ENCODE measurements around the gene ZNF628. TPM values are rescaled to one million over a fixed set of nuclear protein-coding genes. Genes with fewer than 3 reads are reported as not detected.
A peak's percentile ranks its signal among the peaks of the same experiment; 100 is the strongest.
"Not testable (repeated sequence)": the region's sequence is repeated elsewhere in the genome, so short reads cannot be mapped to it uniquely, and the experiment has no call there.

The ZNF628 gene
- total RNA-seq, 1 donor from 2014 or later, result 9.0 TPM

DNA sequence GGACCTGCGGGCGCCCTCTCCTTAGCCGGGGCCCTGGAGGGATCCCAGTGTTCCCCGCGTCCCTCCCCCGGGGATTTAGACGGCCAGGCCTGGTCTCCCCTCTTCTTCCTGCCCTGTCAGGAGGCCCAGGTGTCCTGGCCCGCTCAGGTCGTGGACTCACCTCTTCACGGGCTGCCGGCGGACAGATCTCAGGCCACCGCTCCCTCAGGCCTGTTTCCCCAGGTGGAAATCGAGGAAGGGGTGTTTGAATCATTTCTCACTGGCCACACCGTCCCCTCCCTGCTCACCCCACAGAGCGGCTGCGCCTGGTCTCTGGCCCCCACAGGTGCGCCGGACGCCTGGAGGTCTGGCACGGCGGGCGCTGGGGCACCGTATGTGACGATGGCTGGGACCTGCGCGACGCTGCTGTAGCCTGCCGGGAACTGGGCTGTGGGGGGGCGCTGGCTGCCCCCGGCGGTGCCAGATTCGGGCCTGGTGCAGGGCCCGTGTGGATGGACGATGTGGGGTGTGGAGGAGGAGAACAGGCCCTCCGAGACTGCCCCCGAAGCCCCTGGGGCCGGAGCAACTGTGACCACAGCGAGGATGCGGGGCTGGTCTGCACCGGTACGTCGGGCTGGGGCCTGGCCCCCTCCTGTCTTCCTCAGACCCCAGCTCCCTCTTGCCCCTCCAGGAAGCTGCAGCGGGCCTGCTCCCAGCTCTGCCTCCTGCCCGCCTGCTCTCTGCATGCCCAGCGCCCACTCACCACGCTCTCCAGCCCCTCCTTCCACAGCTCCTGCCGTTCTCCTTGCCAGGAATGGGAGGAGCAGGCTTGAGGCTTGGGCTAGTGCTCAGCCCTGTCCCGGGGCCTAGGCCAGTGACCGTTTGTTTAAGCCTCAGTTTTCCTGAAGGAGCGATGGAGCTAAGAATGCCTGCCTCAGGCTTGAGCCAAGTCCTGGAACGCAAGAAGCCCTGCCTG, 14.3 kb downstream of the ZNF628 start:
- ATAC-seq (no peak), DNase-seq (ENCODE audit: low spot score) (no peak)
- intact Hi-C loops (cut with DNase I), result no loop called here

DNA sequence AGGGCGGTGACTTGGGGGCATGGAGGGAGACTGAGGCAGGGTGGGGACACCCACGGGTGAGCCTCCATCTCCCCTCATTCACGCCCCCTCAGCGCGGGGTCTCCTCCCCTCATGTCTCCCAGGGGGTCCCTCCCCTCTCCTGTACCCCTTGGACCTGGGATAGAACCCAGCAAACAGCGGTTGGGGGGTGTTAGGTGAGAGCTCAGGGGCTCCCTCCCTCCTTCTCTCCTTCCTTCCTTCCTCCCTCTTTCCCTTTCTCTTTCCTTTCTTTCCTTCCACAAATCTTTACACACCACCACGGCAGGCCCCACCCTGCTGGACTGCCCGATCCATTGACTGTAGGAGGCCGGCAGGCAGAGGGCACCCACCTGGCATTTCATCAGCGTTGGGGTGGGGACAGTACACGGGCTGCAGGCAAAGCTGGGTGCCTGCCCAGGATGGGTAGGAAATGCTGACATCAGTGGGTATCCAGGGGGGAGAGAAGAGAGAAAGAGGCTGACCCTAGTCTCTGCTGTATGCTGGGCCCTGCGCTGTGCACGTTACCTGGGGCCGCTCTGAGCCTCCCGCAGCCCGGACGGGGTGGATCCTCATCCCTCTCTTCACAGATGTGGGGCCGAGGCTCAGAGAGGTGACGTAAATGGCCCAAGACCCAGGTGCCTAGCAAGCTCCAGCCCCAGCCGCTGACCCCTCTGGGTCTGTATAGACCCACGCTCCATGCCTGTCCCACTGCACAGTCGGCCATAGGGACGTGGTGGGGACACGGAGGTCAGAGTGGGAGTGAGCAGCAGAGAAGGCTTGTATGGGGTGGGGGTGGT, 15.3 kb downstream of the ZNF628 start:
- intact Hi-C loops (cut with DNase I), result no loop called here
- DNase-seq (ENCODE audit: low spot score), result no peak
- ATAC-seq, result no peak

DNA sequence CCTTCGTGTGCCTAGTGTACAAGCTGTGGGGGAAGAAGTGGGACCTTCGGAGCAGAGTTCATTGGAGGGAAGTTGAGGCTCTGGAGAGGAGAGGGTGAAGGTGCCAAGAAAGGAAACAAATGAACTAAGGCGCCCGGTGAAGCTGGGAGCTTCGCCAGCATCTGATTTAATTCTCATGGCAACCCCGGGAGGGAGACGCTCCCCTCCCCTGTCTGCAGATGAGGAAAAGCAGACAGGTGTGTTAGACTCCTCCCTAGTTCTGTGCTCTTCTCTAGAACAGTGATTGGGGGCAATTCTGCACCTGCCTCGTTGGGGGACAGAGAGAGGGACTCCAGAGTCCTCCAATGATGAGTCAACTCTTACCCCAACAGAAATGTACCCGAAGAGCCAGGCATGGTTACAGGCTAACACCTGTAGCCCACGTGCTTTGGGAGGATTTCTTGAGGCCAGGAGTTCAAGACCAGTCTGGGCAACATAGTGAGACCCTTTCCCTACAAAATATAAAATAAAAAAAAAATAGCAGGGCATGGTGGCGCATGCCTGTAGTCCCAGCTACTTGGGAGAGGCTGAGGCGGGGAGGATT, 16.0 kb downstream of the ZNF628 start:
- intact Hi-C loops (cut with DNase I), result no loop called here
- no peak for ATAC-seq
- no peak for DNase-seq (ENCODE audit: low spot score)

DNA sequence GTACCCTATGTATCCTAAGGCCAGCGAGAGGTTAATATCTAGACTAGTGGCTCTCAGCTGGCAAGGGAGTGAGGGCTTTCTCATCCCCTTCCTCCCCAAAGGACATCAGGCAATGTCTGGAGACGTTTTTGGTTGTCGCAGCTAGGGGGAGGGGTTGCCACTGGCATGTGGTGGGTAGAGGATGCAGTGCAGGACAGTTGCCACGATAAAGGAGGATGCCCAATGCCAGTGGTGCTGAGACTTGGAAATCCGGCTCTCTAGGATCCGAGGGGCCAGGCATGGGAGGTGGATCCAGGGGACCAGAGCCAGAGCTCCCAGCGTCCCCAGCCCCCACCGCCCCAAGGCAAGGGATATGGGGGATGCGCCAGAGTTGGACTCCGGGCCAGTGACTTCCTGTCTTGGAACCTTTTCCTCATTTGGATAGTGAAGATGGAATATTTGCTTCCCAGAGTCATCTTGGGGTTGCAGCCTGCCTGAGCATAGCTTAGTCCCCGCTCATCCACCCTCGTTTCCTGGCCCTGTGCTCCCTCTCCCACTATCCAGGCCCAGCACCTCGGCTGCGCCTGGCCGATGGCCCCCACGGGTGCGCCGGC, 16.7 kb downstream of the ZNF628 start:
- ATAC-seq, result peak; percentile 0
- intact Hi-C loops (cut with DNase I), result no loop called here
- no peak for DNase-seq (ENCODE audit: low spot score)

DNA sequence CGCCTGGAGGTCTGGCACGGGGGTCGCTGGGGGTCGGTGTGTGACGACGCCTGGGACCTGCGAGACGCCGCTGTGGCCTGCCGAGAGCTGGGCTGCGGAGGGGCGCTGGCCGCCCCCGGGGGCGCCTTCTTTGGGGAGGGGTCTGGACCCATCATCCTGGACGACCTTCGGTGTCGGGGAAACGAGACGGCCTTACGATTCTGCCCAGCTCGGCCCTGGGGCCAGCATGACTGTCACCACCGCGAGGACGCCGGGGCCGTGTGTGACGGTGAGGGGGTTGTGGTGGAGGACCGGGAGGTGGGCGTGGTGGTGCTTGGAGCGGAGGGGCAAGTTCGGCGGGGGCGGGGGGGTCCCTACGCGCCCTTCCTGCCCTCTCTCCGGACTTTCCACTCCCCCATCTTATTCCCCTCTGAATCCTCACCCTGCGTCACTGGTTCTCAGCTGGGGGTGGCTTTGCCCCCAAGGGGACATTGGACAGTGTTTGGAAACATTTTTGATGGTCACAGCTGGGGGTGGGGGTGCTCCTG, 17.3 kb downstream of the ZNF628 start:
- ATAC-seq, result peak; percentile 10
- intact Hi-C loops (cut with DNase I), result no loop called here
- DNase-seq (ENCODE audit: low spot score), result no peak

DNA sequence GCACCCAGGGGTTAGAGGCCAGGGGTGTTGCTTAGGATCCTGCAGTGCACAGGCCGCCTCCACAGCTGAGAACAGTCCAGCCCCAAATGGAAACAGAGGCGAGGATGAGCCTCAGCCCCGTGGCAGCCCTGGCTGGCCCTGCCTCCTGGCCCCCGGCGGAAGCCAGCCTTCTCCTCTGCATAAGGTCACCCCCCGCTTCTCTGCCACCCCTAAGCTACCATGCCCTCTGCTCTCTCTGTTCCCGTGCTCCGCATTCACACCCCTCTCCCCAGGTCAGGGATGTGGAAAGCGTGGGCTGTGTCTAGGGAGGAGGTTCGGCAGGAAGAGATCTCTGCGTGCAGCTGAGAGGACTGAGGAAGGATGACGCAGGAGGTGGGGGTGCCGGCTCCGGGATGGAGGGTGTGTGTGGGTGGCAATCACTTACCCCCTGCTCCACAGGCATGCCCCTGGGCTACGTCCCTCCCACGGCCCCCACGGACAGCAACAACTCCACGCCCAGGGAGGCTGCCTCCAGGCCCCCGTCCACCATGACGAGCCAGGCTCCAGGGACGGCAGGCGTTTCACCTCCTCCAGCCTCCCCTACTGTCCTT, 17.9 kb downstream of the ZNF628 start:
- intact Hi-C loops (cut with DNase I), result no loop called here
- peak; percentile 75 for DNase-seq (ENCODE audit: low spot score)
- peak; percentile 82 for ATAC-seq

DNA sequence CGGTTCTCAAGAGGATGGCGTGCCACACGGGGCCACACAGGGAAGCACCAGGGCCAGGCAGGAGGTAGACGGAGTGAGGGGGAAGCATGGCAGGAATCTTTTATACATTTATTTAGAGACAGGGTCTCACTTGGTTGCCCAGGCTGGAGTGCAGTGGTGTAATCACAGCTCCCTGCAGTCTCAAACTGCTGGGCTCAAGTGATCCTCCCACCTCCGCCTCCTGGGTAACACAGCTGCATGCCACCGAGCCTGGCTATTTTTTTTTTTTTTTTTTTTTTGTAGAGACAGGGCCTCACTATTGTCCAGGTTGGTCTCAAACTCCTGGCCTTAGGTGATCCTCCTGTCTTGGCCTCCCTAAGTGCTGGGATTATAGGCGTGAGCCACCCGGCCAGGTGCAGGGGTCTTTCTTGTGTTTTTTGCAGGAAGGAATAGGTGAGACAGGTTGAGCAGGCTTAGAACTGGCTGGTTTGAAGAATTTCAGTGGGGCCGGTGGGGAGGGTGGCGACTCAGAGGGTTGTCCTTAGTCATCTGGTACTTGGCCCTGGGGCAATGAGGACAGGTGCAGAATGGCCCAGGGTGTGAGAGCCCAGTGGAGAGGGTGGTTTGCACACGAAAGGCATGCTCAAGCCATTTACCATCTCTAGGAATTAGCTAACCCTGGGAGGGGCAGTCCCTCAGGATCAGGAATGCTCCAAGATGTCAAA, 19.4 kb downstream of the ZNF628 start:
- intact Hi-C loops (cut with DNase I), result no loop called here
- no peak for ATAC-seq
- no peak for DNase-seq (ENCODE audit: low spot score)

DNA sequence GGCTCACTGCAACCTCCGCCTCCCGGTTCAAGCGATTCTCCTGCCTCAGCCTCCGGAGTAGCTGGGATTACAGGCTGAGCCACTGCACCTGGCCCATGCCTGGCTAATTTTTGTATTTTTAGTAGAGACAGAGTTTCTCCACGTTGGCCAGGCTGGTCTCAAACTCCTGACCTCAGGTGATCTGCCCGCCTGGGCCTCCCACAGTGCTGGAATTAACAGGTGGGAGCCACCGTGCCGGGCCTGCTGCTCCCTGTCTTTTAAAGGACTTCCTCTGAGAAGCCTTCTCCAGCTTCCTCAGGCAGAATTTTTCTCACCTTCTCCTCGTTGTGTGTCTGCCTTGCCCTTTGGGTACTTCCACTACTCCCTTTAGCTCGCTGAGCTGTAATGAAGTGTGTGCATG, 20.4 kb downstream of the ZNF628 start:
- DNase-seq (ENCODE audit: low spot score); ATAC-seq; intact Hi-C loops (cut with DNase I): not testable (repeated sequence)

DNA sequence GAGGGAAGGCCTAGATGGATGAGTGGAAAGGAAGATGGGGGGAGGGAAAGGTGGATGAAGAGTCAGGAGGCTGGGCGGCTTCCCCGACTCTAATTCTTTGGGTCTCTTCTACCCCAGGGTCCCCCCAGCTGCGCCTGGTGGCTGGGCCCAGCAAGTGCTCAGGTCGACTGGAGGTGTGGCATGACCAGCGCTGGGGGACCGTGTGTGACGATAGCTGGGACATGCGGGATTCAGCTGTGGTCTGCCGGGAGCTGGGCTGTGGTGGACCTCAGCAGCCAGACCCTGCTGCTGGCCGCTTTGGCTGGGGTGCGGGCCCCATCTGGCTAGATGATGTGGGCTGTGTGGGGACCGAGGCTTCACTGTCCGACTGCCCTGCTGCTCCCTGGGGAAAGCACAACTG, 21.3 kb downstream of the ZNF628 start:
- intact Hi-C loops (cut with DNase I), result no loop called here
- no peak for ATAC-seq
- no peak for DNase-seq (ENCODE audit: low spot score)

DNA sequence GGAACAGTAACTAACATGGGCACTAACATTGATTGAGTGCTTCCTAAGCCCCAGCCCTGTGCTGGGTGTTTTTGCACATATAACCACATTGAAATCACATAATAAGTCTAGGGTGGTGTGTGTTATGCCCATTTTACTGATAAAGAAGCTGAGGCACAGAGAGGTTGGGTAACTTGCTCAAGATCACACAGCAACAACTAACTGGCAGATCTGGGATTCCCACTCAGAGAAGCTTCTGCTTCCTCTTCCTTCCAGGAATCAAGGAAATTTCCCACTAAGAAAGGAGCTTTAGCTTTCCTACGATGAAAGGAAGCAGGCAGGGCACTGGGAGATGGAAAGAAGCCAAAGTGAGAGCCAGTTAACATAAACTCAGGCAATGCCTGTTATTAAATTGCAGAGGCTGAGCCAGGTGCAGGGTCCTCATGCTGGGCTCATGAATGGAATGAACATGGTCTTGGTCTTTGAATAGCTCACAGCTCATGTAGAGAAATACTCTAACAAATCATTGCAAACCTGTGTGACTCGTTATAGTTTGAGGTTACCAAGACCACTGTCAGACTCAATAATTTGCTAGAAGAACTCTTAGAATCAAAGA, 21.9 kb downstream of the ZNF628 start:
- ATAC-seq (no peak), DNase-seq (ENCODE audit: low spot score) (no peak)
- intact Hi-C loops (cut with DNase I), result no loop called here

DNA sequence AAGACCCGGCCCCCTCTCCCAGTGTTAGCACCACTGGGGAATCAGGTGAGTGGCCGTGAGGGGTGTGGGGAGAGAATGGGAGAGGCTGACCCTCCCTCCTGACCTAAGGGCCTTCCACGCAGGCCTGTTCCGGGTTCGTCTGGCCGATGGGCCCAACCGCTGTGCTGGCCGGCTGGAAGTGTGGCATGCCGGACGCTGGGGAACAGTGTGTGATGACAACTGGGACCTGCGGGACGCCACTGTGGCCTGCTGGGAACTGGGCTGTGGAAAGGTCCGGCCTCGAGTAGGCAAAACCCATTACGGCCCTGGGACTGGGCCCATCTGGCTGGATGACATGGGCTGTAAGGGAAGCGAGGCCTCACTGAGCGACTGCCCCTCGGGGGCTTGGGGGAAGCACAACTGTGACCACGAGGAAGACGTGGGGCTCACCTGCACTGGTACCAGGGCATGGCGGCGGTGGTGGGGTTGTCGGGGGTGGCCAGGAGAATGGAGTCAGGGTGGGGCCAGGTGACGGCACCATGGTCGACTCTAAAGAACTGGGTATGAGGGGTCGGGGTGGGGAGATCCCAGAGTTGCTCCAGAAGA, 24.0 kb downstream of the ZNF628 start:
- intact Hi-C loops (cut with DNase I), result loop anchor here (5.0 kb wide), 1 partner anchor 353 kb away; the partner anchor contains the start of gene TNNT1
- ATAC-seq, result no peak
- DNase-seq (ENCODE audit: low spot score), result no peak

DNA sequence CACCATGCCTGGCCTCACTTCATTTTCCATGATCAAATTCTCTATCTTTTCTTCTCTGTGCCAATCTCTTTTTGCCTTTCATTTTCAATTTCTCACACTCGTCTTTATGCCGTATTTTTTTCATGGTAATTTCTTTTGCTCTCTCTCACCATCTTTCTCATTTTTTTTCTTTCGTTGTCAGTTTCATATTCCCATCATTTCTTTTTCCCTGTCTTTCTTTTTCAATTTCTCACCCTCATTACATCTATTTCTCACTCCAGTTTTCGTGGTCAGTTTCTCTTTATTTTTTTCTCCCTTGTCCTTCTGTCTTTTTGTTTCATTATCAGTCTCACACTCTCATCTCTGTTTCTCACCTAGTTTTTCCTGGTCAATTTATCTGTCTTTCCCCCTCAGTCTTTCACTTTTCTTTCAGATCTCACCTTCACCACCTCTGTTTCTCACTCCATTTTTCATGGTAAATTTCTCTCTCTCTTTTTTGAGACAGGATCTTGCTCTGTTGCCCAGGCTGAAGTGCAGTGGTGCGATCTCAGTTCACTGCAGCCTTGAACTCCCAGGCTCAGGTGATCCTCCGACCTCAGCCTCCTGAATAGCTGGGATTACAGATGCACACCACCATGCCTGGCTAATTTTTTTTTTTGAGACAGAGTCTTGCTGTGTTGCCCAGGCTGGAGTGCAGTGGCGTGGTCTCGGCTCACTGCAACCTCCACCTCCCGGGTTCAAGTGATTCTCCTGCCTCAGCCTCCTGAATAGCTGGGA, 26.0 kb downstream of the ZNF628 start:
- no peak for ATAC-seq
- intact Hi-C loops (cut with DNase I), result loop anchor here (5.0 kb wide), 1 partner anchor 355 kb away; the partner anchor contains the start of gene TNNT1
- DNase-seq (ENCODE audit: low spot score), result no peak

DNA sequence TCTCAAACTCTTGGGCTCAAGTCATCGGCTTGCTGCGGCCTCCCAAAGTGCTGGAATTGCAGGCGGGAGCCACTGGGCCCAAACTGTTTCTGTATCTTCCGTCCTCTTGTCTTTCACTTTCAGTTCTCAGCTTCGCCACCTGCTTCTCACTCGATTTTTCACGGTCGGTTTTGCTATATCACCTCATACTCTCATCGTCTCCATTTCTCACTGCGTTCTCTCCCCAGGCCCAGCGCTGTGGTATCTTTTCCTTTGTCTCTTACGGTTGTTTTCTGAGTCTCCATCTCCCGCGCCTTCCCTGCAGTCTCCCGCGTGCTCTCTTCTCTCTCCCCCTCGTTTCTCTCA, 26.7 kb downstream of the ZNF628 start:
- intact Hi-C loops (cut with DNase I), result loop anchor here (5.0 kb wide), 1 partner anchor 356 kb away; the partner anchor contains the start of gene TNNT1
- DNase-seq (ENCODE audit: low spot score), result no peak
- ATAC-seq, result no peak

DNA sequence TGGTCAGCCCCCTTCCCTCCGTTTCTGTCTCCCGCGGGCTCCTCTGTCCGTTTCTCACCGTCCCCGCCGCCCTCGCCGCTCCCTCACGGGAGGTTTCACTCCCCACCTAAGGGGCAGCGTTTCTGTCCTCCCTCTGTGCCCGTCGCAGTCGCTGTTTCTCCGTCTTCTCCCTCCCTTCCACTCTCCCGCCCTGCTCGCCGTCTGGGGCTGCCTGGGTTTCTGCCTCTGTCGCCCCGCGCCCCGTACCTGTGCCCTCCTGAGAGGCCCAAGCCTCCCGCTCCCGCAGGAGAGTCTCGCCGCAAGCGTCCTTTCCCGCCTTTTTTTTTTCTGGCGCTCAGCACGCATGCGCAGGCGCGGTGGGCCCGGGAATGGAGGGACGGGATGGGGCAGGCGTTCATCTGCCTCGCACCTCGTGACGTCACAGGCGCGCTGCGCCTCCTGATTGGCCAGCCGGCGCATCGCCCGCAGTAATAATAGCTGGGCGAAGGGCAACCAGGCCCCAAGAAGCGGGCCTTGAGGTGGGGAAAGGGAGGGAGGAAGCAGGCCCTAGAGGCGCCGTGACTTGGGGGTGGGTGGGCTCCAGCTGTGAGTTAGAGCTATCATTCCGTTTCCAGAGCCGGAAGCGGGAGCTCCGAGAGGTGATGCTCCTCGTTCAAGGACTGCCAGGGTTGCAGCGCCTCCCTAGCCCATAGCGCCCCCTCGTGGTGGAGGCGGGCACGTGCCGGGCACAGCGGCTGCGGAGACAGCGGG, 27.3 kb downstream of the ZNF628 start:
- DNase-seq (ENCODE audit: low spot score) (peak; percentile 97), ATAC-seq (peak; percentile 98)
- intact Hi-C loops (cut with DNase I), result loop anchor here (5.0 kb wide), 1 partner anchor 356 kb away; the partner anchor contains the start of gene TNNT1

DNA sequence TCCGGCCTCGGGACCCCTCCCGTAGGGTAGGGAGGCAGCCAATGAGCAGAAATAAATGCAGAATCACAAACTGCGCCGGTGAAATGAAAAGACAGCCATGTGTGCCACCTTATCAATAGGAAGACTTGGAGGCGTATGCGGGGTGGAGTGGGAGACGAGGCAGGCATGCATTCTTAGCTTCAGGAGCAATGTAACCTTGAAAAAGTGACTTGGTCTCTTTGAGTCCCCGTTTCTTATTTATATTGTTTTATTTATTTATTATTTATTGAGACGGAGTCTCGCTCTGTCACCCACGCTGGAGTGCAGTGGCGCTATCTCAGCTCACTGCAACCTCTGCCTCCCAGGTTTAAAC, 27.8 kb downstream of the ZNF628 start:
- intact Hi-C loops (cut with DNase I), result loop anchor here (5.0 kb wide), 1 partner anchor 357 kb away; the partner anchor contains the start of gene TNNT1
- ATAC-seq (no peak), DNase-seq (ENCODE audit: low spot score) (no peak)

DNA sequence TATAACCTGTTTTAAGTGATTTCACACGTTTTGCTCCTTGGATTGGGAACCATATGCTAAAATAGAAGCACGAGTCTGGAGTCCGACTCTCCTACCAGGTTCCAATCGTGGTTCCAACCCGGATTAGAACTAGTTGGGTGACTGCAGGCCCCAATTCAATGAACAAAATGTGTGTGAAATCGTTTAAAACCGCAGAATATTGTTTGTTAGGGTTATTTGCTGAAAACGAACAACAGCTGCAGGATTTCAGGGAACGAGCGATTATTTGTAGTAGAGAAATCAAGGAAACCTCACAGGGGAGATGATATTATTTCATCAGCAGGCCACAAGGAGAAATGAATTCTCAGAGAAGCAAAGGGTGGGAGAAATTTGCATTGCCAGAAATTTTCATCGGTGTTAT, 28.6 kb downstream of the ZNF628 start:
- intact Hi-C loops (cut with DNase I), result loop anchor here (5.0 kb wide), 1 partner anchor 358 kb away; the partner anchor contains the start of gene TNNT1
- DNase-seq (ENCODE audit: low spot score), result no peak
- no peak for ATAC-seq

Data from sciatic nerve (tissue), 2 donors.